HEK293T (cell line): ENCODE measurements around the gene EPS8.

Source experiments
- ARNT ChIP-seq: fragments of 450-650 bp; IDR thresholded peaks from 2 replicates; pipeline ENCODE4 v1.6.1; 2017; ENCODE audit warnings: mild to moderate bottlenecking
- BHLHE40 ChIP-seq: fragments of 450-650 bp; IDR thresholded peaks from 2 replicates; pipeline ENCODE4 v1.6.1; 2016; ENCODE audit warnings: mild to moderate bottlenecking, moderate library complexity, borderline replicate concordance
- ELF4 ChIP-seq: fragments of 450-650 bp; IDR thresholded peaks from 2 replicates; pipeline ENCODE4 v1.6.1; 2017; ENCODE audit warnings: antibody characterized with exemption
- FOXA1 ChIP-seq: fragments of 450-650 bp; IDR thresholded peaks from 2 replicates; pipeline ENCODE4 v1.6.1; 2016; ENCODE audit warnings: mild to moderate bottlenecking
- FOXK2 ChIP-seq: fragments of 450-650 bp; IDR thresholded peaks from 2 replicates; pipeline ENCODE4 v1.6.1; 2016; ENCODE audit warnings: mild to moderate bottlenecking
- FOXM1 ChIP-seq: fragments of 450-650 bp; IDR thresholded peaks from 2 replicates; pipeline ENCODE4 v1.6.1; 2017; ENCODE audit warnings: mild to moderate bottlenecking, borderline replicate concordance
- HDGF ChIP-seq: fragments of 450-650 bp; IDR thresholded peaks from 2 replicates; pipeline ENCODE4 v1.6.1; 2017; ENCODE audit warnings: antibody characterized with exemption, borderline replicate concordance
- LEF1 ChIP-seq: fragments of 450-650 bp; IDR thresholded peaks from 2 replicates; pipeline ENCODE4 v1.6.1; 2017; ENCODE audit warnings: mild to moderate bottlenecking, borderline replicate concordance
- NFRKB ChIP-seq: fragments of 450-650 bp; IDR thresholded peaks from 2 replicates; pipeline ENCODE4 v1.6.1; 2016; ENCODE audit warnings: mild to moderate bottlenecking, moderate library complexity
- SP1 ChIP-seq: fragments of 450-650 bp; IDR thresholded peaks from 2 replicates; pipeline ENCODE4 v1.6.1; 2017
- SUZ12 ChIP-seq: fragments of 450-650 bp; IDR thresholded peaks from 2 replicates; pipeline ENCODE4 v1.6.1; 2016; ENCODE audit warnings: mild to moderate bottlenecking
- TARDBP ChIP-seq: fragments of 450-650 bp; IDR thresholded peaks from 2 replicates; pipeline ENCODE4 v1.6.1; 2016
- ZNF384 ChIP-seq: fragments of 450-650 bp; IDR thresholded peaks from 2 replicates; pipeline ENCODE4 v1.6.1; 2016

- TF ChIP-seq SUZ12: no peak
- no peak for TF ChIP-seq SP1
- no peak for TF ChIP-seq FOXM1
- no peak for TF ChIP-seq NFRKB
- TF ChIP-seq ZNF384: no peak
- TF ChIP-seq FOXA1: no peak
- no peak for TF ChIP-seq ELF4
- no peak for TF ChIP-seq BHLHE40
- TF ChIP-seq ARNT: no peak
- TF ChIP-seq LEF1: no peak
- no peak for TF ChIP-seq HDGF
- TF ChIP-seq TARDBP: no peak
- no peak for TF ChIP-seq FOXK2
These were observed 197.4 kb downstream of the EPS8 start for GRCh38 chr12:15591811-15592210.
